ENCODE results near the gene ZNF611.

DNA sequence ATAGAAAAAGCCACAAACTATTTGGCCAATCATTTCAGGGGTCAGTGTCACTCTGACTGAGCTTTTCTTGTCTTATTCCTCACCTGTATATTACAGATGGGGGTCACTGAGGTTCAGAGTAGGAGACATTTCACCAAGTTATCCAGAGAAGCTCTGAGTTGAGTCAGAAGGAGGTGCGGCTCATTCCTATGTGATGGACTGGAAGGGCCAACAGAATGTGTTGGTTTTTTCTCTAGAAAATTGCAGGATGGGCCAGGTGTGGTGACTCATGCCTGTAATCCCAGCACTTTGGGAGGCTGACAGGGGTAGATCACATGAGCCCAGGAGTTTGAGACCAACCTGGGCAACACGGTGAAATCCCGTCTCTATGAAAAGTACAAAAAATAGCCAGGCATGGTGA lies 72.2 kb downstream of the ZNF611 start:
- TF ChIP-seq, protein P1, sequence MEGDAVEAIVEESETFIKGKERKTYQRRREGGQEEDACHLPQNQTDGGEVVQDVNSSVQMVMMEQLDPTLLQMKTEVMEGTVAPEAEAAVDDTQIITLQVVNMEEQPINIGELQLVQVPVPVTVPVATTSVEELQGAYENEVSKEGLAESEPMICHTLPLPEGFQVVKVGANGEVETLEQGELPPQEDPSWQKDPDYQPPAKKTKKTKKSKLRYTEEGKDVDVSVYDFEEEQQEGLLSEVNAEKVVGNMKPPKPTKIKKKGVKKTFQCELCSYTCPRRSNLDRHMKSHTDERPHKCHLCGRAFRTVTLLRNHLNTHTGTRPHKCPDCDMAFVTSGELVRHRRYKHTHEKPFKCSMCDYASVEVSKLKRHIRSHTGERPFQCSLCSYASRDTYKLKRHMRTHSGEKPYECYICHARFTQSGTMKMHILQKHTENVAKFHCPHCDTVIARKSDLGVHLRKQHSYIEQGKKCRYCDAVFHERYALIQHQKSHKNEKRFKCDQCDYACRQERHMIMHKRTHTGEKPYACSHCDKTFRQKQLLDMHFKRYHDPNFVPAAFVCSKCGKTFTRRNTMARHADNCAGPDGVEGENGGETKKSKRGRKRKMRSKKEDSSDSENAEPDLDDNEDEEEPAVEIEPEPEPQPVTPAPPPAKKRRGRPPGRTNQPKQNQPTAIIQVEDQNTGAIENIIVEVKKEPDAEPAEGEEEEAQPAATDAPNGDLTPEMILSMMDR (optimal IDR thresholded peaks at IDR 0.05 in 1 of 3, IDR thresholded peaks at IDR 0.05 in 1 of 3, conservative IDR thresholded peaks at IDR 0.05 in 1 of 3; ENCODE audit: extremely low read depth in 1 of 3, insufficient read depth in 2 of 3, low read length in 3 of 3): no peak
- no peak for TF ChIP-seq EZH2 (IDR thresholded peaks at IDR 0.05; ENCODE audit: low read length)

All from keratinocyte (primary cell).